ENCODE results near the gene PDS5B. TPM values are rescaled to one million over a fixed set of nuclear protein-coding genes. Genes with fewer than 3 reads are reported as not detected.

Gene PDS5B
- total RNA-seq, 1 experiment from 2014 or later = 44.3 TPM

DNA sequence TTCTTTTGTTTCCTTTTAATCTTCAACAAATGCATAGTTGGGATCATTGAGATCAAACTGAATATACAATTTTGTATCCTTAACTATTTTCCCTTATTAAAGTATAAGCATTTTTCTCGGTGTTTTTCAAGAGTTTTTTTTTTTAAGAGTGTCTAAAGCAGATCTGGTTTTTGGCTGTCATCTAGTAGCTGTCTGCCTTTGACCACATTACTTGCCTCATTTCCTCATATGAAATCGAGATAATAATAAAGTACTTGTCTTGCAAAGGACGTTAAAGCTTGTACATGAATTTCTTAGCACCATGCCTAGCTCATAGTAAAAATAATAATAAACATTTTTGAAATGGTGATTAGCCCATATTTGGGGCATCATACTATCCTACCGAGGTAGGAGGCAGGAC is 121.2 kb downstream of the PDS5B start:
- H3K27ac Mint-ChIP-seq = no peak overlapping the region
- H3K27me3 Mint-ChIP-seq (ENCODE audit: low read depth) = no peaks in the 10 kb centered on the region
- H3K4me3 Mint-ChIP-seq = no peak overlapping the region
- H3K36me3 Mint-ChIP-seq = peaks cover 25% of the 10 kb centered on the region
- TF ChIP-seq, protein P1, sequence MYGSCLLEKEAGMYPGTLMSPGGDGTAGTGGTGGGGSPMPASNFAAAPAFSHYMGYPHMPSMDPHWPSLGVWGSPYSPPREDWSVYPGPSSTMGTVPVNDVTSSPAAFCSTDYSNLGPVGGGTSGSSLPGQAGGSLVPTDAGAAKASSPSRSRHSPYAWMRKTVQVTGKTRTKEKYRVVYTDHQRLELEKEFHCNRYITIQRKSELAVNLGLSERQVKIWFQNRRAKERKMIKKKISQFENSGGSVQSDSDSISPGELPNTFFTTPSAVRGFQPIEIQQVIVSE (CRISPR knock-in tag; IDR thresholded peaks at IDR 0.05; ENCODE audit: borderline replicate concordance) = no peak
- TF ChIP-seq, protein P2, sequence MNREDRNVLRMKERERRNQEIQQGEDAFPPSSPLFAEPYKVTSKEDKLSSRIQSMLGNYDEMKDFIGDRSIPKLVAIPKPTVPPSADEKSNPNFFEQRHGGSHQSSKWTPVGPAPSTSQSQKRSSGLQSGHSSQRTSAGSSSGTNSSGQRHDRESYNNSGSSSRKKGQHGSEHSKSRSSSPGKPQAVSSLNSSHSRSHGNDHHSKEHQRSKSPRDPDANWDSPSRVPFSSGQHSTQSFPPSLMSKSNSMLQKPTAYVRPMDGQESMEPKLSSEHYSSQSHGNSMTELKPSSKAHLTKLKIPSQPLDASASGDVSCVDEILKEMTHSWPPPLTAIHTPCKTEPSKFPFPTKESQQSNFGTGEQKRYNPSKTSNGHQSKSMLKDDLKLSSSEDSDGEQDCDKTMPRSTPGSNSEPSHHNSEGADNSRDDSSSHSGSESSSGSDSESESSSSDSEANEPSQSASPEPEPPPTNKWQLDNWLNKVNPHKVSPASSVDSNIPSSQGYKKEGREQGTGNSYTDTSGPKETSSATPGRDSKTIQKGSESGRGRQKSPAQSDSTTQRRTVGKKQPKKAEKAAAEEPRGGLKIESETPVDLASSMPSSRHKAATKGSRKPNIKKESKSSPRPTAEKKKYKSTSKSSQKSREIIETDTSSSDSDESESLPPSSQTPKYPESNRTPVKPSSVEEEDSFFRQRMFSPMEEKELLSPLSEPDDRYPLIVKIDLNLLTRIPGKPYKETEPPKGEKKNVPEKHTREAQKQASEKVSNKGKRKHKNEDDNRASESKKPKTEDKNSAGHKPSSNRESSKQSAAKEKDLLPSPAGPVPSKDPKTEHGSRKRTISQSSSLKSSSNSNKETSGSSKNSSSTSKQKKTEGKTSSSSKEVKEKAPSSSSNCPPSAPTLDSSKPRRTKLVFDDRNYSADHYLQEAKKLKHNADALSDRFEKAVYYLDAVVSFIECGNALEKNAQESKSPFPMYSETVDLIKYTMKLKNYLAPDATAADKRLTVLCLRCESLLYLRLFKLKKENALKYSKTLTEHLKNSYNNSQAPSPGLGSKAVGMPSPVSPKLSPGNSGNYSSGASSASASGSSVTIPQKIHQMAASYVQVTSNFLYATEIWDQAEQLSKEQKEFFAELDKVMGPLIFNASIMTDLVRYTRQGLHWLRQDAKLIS (CRISPR knock-in tag; IDR thresholded peaks at IDR 0.05; ENCODE audit: borderline replicate concordance) = no peak
- TF ChIP-seq, protein P3, sequence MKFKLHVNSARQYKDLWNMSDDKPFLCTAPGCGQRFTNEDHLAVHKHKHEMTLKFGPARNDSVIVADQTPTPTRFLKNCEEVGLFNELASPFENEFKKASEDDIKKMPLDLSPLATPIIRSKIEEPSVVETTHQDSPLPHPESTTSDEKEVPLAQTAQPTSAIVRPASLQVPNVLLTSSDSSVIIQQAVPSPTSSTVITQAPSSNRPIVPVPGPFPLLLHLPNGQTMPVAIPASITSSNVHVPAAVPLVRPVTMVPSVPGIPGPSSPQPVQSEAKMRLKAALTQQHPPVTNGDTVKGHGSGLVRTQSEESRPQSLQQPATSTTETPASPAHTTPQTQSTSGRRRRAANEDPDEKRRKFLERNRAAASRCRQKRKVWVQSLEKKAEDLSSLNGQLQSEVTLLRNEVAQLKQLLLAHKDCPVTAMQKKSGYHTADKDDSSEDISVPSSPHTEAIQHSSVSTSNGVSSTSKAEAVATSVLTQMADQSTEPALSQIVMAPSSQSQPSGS (CRISPR knock-in tag; IDR thresholded peaks at IDR 0.05; ENCODE audit: borderline replicate concordance, low read depth) = no peak
- TF ChIP-seq JUN (CRISPR knock-in tag; IDR thresholded peaks at IDR 0.05) (no peak), EMX1 (CRISPR knock-in tag; IDR thresholded peaks at IDR 0.05) (no peak), FOXK1 (CRISPR knock-in tag; IDR thresholded peaks at IDR 0.05) (no peak), JAZF1 (CRISPR knock-in tag; IDR thresholded peaks at IDR 0.05) (no peak), ZNF263 (CRISPR knock-in tag; IDR thresholded peaks at IDR 0.05; ENCODE audit: low read depth) (no peak), SOX15 (CRISPR knock-in tag; IDR thresholded peaks at IDR 0.05) (no peak)
- TF ChIP-seq, protein P4, sequence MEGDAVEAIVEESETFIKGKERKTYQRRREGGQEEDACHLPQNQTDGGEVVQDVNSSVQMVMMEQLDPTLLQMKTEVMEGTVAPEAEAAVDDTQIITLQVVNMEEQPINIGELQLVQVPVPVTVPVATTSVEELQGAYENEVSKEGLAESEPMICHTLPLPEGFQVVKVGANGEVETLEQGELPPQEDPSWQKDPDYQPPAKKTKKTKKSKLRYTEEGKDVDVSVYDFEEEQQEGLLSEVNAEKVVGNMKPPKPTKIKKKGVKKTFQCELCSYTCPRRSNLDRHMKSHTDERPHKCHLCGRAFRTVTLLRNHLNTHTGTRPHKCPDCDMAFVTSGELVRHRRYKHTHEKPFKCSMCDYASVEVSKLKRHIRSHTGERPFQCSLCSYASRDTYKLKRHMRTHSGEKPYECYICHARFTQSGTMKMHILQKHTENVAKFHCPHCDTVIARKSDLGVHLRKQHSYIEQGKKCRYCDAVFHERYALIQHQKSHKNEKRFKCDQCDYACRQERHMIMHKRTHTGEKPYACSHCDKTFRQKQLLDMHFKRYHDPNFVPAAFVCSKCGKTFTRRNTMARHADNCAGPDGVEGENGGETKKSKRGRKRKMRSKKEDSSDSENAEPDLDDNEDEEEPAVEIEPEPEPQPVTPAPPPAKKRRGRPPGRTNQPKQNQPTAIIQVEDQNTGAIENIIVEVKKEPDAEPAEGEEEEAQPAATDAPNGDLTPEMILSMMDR (IDR thresholded peaks at IDR 0.05) = no peak
- TF ChIP-seq, protein P5, sequence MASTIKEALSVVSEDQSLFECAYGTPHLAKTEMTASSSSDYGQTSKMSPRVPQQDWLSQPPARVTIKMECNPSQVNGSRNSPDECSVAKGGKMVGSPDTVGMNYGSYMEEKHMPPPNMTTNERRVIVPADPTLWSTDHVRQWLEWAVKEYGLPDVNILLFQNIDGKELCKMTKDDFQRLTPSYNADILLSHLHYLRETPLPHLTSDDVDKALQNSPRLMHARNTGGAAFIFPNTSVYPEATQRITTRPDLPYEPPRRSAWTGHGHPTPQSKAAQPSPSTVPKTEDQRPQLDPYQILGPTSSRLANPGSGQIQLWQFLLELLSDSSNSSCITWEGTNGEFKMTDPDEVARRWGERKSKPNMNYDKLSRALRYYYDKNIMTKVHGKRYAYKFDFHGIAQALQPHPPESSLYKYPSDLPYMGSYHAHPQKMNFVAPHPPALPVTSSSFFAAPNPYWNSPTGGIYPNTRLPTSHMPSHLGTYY (CRISPR knock-in tag; IDR thresholded peaks at IDR 0.05) = no peak
- TF ChIP-seq, protein P6, sequence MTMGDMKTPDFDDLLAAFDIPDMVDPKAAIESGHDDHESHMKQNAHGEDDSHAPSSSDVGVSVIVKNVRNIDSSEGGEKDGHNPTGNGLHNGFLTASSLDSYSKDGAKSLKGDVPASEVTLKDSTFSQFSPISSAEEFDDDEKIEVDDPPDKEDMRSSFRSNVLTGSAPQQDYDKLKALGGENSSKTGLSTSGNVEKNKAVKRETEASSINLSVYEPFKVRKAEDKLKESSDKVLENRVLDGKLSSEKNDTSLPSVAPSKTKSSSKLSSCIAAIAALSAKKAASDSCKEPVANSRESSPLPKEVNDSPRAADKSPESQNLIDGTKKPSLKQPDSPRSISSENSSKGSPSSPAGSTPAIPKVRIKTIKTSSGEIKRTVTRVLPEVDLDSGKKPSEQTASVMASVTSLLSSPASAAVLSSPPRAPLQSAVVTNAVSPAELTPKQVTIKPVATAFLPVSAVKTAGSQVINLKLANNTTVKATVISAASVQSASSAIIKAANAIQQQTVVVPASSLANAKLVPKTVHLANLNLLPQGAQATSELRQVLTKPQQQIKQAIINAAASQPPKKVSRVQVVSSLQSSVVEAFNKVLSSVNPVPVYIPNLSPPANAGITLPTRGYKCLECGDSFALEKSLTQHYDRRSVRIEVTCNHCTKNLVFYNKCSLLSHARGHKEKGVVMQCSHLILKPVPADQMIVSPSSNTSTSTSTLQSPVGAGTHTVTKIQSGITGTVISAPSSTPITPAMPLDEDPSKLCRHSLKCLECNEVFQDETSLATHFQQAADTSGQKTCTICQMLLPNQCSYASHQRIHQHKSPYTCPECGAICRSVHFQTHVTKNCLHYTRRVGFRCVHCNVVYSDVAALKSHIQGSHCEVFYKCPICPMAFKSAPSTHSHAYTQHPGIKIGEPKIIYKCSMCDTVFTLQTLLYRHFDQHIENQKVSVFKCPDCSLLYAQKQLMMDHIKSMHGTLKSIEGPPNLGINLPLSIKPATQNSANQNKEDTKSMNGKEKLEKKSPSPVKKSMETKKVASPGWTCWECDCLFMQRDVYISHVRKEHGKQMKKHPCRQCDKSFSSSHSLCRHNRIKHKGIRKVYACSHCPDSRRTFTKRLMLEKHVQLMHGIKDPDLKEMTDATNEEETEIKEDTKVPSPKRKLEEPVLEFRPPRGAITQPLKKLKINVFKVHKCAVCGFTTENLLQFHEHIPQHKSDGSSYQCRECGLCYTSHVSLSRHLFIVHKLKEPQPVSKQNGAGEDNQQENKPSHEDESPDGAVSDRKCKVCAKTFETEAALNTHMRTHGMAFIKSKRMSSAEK (CRISPR knock-in tag; IDR thresholded peaks at IDR 0.05; ENCODE audit: borderline replicate concordance) = no peak
- TF ChIP-seq, protein P7, sequence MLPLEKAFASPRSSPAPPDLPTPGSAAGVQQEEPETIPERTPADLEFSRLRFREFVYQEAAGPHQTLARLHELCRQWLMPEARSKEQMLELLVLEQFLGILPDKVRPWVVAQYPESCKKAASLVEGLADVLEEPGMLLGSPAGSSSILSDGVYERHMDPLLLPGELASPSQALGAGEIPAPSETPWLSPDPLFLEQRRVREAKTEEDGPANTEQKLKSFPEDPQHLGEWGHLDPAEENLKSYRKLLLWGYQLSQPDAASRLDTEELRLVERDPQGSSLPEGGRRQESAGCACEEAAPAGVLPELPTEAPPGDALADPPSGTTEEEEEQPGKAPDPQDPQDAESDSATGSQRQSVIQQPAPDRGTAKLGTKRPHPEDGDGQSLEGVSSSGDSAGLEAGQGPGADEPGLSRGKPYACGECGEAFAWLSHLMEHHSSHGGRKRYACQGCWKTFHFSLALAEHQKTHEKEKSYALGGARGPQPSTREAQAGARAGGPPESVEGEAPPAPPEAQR (CRISPR knock-in tag; IDR thresholded peaks at IDR 0.05) = no peak
- H3K4me1 Mint-ChIP-seq = peaks cover 1% of the 10 kb centered on the region; the same call in 1 of the 2 replicates
- ATAC-seq (no peak), DNase-seq (ENCODE audit: low spot score) (no peak)
- ChIA-PET CTCF (interaction anchor here (0.6 to 1.2 kb wide), 4 partner anchors 12 to 126 kb away, joined by 3 to 4 read pairs (median 3); no protein-coding TSS in a partner anchor), POLR2A (interaction anchor here (0.6 kb wide), 1 partner anchor 143 kb away, joined by 5 read pairs; no protein-coding TSS in a partner anchor)
- peaks cover 7% of the 10 kb centered on the region for H3K9me3 Mint-ChIP-seq
